Right renal pelvis (tissue), 4 donors: Measurements from ENCODE around the gene KCNAB3. TPM values are rescaled to one million over a fixed set of nuclear protein-coding genes. Genes with fewer than 3 reads are reported as not detected.

Source experiments
- DNase-seq, 4 donors: peaks; one replicate each; pipeline ENCODE4 v3.0.0-alpha.2; 2013; ENCODE audit warnings: low read depth in 4 of 4, low spot score in 3 of 4, missing footprints in 1 of 4
- polyA plus RNA-seq, 4 donors: library from polyadenylated mRNA; unstranded; fragments of 120-200 nt; gene quantifications; one replicate each; pipeline ENCODE4 v1.2.1, GENCODE V29; 2013; ENCODE audit not compliant: insufficient read length in 4 of 4

Gene KCNAB3
- polyA plus RNA-seq, 4 donors, result 9.6 to 11.5 (median 10.4) TPM

- DNase-seq, result no peak
Observed at GRCh38 chr17:7943291-7943690, 13.6 kb upstream of the KCNAB3 start.

DNA sequence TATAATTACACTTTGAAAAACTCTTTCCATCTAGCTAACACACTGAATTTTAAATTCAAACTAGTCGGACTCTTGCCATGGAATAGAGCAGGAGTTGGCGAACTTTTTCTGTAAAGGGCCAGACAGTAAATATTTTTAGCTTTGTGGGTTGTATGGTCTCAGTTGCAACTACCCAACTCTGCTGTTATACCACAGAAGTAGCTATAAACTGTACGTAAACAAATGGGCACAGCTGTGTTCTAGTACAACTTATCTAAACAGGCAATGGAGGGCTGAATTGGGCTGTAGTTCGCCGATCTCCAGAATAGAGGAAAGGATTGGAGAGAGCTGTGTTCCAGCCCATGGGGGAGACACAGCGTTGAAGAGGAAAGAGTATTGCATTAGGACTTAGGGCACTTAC, 11.1 kb upstream of the KCNAB3 start:
- no peak for DNase-seq

- no peak for DNase-seq
Observed at GRCh38 chr17:7940034-7940433, 10.4 kb upstream of the KCNAB3 start.

DNA sequence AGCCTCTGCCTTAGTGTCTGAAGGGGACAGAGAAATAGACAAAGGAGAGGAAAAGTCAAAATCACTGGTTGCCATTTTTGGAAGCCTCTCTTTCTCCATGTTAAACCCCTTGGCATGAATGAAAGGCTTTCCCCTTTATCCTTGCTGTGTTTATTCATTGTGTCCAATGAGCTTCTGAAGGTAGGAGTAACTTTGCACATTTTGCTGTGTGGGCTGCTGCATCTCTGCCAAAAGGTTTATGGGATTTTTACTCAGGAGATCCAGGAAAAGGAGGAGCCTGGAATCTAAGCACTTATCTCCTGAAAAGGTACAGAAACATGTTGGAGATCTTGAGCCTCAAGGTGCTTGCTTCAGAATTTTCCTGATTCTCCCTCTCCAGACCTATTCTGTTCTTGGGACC, 6.2 kb upstream of the KCNAB3 start:
- no peak for DNase-seq

DNA sequence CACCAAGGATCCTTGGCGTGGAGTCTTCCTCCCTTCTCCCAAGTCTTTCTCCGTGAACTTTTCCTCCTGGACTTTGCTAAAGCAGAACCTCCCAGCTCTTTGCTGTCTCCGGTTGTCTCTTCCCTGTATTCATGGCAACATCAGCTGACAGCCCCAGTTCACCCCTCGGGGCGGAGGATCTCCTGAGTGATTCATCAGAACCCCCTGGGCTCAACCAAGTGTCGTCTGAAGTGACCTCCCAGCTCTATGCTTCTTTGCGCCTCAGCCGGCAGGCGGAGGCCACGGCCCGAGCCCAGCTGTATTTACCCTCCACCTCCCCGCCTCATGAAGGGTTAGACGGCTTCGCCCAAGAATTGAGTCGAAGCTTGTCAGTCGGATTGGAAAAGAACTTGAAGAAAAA, 3.3 kb upstream of the KCNAB3 start:
- no peak for DNase-seq

- DNase-seq, result no peak
Observed at GRCh38 chr17:7932483-7932891, 2.8 kb upstream of the KCNAB3 start.

DNA sequence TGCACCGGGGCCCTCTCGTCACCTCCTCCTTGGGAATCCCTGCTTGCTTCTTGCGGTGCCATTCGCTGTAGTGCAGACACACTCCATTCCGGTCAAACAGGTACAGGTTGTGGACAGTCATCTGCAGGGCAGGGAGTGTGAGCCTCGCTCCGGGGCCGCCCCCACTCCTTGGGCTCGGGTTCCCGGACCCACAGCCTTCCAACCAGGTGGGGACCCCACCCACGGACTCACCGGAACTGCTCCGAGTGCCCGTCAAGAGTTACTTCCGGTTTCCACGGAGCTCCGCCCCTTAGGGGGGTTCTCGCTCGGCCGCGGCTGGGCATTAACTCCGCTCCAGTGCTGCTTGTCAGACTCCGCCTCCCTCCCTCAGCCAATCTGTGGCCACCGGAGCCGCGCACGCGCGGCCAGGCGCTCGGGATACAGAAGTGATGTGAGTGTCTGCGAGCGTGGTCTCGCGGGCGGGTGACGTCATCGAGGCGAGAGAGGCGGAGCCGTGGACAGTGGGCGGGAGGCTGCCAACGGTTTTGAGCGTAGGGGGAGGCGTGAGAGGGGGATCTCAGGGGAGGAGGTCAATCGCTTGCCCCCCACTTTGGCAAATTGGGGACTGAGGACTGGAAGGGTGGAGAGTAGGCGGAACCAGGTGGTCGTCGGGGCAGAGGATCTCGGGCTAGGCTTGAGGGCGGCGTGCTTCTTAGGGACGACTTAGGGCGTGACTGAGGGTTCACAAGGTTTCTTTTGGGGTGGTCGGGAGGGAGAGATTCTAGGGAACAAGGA, 2.2 kb upstream of the KCNAB3 start, which contains the start of the genes CNTROB and TRAPPC1:
CNTROB (plus strand) TSS at position 498 of the 774 bp plus-strand sequence. CDS start 874 bp downstream, outside the sequence.
TRAPPC1 (minus strand) TSS at position 238 of the 774 bp plus-strand sequence; CDS start at position 121, 117 bp downstream.
- DNase-seq, result peak; percentile 97 to 99 (median 99)

- DNase-seq, result no peak
Observed at GRCh38 chr17:7930841-7931631, 1.4 kb upstream of the KCNAB3 start.

DNA sequence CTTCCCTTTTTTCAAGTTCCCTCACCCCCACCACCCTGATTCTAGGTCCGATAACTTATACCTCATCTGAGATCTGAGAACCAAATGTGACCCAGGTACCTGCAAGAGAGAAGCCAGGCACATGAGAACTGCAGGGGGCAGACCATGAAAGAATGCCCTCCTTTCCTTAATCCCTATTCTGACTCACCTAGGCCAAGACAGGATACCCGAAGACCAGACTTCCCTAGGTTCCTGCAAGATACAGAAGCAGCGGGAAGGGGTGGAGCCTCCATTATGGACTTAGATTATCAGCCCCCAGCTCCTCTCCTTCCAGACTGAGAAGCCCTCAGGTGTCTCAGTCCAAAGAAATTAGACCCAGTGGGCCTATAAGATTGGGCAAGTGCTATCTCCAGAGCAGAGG, 2.1 kb downstream of the KCNAB3 start:
- no peak for DNase-seq

DNA sequence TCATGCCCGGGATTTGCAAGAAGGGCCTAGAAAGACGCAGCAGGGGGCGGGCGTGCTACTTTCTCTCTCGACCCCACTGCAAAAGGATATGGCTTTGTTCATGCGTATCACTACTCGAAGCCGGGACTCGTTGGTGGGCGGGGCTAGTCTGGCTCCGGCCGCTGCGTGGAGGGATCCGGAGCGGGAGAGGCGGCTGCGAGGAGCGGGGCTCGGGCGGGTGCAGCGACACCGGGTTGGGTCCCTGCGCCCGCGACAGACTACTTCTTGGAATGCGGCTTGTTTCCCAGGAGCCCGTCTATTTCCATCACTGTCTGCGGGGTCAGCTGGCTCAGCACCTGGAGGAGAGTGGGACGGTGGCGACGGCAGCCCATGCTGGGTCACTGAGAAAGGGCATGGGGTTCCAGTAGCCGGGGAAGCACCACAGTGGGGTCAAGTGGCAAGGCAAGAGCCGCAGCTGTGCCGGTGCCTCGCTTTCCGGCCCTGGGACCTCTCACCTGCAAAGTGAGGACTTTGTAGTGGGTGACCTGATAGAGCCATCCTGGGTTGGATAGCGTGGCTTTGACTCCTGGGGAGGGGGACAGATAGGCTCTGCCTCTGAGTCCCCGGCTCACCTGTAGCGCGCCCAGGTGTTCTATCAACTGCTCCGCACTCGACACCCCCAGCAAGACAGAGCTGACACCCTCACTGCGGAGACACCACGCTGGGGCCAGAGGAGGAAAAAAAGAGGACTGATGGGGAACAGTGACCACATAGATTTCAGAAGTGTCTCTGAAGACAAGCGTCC, 6.6 kb downstream of the KCNAB3 start:
- DNase-seq, result peak in 3 of 4 donors; percentile 81 to 83 (median 82)

- no peak for DNase-seq
Observed at GRCh38 chr17:7922269-7922844, 7.3 kb downstream of the KCNAB3 start.

DNA sequence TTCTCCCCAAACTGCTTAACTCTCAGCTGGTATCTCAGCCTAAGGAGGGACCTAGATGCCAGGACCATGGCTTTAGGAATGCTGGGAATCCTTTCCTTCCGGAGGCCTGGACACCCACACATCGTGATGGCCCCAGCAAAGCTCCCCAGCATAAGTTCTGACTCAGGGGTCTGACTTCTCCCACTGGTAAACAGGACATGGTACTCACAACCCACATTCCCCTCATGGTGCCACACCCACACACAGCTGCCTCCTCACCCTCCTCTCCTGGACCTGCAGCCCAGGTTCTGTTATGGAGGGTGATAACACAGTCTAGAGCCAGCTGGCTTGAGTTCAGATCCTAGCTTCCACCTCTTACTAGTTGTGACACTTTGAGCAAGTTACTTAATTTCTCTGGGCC, 12.8 kb downstream of the KCNAB3 start:
- DNase-seq, result no peak

- no peak for DNase-seq
Observed at GRCh38 chr17:7916385-7916682, 13.3 kb downstream of the KCNAB3 start.

DNA sequence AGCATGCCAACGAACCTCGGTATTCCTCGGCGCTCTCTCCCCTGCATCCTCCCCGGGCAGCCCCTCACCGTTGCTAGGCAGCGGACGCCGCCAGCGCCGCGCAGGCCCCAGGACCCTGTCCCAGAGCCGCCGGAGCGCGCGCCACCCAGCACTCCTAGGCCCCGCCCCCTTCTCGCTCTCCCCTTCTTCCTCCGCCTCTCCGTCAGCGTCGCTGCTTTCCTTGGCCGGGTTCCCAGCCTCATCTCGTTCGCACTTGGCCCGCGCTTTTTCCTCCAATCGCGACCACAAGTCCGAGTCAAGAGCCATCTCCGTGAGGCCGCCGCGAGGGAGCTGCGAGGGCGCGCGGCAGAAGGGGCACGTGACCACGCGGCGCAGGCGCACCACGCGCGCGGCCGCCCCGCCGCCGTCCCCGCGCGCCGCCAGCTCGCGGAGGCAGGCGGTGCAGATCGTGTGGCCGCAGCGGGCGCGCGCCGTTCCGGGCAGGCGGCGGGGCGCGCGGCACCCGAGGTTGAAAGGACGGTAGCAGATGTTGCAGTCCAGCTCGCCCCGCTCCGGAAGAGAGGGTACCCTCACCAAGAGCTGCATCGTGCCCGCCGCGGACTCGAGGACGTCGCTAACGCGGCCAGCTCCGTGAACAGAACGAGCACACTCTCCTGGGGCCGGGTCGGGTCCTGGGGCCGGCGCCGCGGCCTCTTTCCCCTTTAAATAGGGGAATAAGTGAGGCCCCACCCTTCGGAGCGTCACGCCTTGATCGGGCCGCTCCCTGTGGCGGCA, 13.9 kb downstream of the KCNAB3 start, which contains the start of gene RNF227:
RNF227 (minus strand) TSS at position 679 of the 774 bp plus-strand sequence; CDS start at position 585, 94 bp downstream.
- peak; percentile 92 to 94 (median 94) for DNase-seq

GRCh38 chr17:7915179-7915610, 14.5 kb downstream of the KCNAB3 start:
- no peak for DNase-seq

DNA sequence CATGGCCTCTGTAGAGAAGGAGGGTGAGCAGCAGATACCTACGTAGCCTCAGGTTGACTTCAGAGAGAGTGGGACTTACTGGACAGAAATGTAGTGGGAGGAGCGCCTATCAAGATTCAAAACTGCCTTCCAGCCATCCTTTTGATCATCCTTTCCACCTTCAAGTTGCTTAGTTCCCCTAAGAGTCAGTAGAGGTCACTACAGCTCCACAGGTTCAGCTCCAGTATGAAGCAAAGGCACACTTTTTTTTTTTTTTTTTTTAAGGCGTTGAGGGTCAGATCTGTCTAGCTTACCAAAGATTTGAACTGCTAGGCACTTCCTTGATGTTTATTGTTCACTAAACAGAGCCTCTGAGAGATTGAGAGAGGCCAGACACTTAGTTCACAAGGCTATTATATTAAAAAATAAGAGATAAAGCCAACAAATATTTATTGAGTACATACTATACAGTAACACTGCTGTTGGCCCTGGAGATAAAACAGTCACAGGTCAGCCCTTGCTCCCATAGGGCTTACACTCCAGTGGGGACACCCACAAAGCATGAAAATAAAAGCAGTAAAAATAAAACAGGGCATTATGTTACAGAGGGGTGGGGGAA, 16.6 kb downstream of the KCNAB3 start:
- DNase-seq, result peak in 1 of 4 donors; percentile 38

DNA sequence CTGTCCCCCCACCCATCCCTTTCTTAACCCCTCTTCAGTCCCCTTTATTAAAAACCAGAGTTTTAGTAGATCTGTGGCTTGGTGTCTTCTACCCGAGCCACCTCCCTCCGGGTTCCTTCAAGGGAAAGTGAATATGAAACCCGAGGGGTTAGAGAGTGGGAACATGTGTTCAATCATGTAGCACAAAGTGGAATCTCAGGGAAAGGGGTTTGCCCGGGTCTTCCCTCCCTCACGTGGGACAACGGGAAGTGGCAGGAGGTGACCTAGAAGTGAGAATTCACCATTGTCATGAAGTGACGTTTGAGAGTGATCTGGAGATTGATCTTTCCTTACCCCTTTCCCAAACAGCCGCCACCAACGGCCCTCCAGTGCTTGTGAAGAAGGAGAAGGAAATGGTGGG, 18.5 kb downstream of the KCNAB3 start:
- no peak for DNase-seq

DNA sequence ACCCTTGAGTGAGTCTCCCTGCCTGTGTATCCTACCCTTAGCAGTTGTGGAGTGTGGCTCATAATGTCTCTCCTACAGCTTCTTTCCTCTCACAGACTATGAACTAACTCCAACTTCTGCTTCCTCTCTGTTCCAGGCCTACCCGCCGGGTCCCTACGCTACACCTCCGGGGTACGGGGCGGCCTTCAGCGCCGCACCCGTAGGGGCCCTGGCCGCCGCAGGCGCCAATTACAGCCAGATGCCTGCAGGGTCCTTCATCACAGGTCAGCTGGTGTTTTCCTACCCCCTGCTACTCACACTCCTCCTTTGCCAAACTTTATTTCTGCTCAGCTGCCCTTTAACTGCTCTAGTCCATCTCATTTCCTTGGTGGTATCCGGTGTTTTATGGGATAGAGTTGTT, 18.9 kb downstream of the KCNAB3 start:
- no peak for DNase-seq

DNA sequence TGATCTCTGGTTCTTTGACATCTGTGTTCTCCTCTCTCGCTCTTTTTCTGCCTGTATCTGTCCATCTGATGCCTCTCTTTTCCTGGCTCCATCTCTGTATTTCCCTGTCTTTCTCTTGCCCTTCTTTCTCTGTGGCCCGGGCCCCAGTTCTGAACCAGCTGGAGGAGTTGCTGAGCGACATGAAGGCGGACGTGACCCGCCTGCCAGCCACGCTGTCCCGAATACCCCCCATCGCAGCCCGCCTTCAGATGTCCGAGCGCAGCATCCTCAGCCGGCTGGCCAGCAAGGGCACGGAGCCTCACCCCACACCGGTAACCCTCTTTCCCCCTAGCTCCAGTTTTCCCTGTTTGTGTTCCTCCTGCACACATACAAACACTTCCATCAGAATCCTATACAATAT, 19.4 kb downstream of the KCNAB3 start:
- no peak for DNase-seq
